GM21423 (cell line): Measurements from ENCODE around the gene TRUB2.
A peak's percentile ranks its signal among the peaks of the same experiment; 100 is the strongest.
"Not testable (repeated sequence)": the region's sequence is repeated elsewhere in the genome, so short reads cannot be mapped to it uniquely, and the experiment has no call there.

Source experiments
- ATAC-seq: cut with Tn5 transposase; IDR thresholded peaks from one replicate; pipeline ENCODE4 v1.9.1; 2021; ENCODE audit warnings: mild to moderate bottlenecking, moderate library complexity; ENCODE audit not compliant: unreplicated experiment

The TRUB2 gene

DNA sequence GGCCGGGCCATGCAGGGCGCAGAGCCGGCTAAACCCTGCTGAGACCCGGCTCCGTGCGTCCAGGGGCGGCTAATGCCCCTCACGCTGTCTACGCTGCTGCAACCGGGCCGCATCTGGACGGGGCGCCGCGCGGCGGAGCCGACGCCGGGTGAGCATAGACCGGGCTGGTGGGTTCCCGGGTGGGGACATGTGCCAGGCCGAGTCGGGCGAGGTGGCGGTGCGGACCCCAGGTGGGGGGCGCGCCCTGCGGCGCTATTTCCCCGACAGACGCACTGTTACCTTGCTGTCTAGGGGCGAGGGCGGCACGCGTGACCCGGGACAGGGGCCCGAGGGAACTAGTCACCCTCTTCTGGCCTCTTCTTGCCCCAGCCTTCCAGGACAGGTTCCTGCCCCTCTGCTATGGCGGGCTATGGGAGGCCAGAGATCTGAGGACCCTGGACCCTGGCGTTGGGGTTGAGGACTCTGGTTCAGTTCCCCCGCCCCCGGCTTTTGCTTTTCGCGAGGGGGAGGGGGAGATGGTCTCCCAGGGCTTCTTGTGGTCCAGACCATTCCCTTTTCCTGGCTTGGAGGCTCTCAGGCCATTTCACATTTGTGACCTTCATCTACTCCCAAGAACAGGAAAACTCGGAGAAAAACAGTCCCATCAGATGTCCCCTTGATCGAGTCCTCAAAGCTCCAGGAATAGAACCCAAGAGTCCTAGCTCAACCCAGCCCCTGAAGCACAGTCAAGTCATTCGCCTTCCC, 18.6 kb upstream of the TRUB2 start:
- no peak for ATAC-seq

DNA sequence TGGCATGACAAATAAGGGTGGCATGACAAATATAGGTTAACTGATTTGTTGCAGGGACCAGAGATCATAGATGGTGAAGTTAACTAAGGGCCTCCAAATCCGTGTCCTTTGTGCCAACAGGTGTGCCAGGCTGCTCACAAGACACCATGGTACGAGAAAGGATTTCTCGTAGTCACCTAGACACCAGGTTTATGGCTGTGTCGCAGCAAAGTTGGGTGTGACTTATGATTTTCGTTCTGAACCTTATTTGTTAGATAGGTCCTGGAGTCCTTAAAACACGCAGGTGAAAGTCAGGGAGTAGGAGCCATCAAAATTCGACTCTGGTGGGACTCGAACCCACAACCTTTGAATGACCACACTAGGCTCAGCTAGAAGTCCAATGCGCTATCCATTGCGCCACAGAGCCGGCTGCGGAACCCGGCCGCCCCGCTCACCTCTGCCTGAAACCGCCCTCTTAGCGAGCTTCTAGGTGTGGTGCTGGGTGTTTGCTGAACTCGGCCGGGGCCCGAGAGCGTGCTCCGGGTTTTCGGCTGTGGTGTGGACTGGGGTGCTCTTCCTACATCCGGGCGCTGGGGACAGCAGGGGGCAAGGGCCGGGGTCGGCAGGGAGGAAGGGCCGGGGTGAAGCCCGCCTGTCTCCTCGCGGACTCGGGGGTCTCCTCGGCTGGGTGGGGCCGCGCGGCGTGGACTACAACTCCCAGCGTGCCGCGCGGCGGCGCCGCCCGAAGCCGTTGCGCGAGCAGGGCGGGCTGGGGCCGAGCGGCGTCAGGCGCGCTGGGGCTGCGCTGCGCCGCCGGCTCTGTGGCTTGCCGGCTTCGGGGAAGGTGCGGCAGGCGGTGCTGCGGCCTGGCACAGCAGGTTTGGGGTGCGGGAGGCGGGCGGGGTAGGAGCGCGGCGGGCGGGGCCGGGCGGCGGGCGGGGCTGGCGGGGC, 17.8 kb upstream of the TRUB2 start, which contains the start of gene SLC27A4:
Gene SLC27A4 (plus strand): TSS at position 767 of the 930 bp plus-strand sequence. CDS start 2,606 bp downstream, outside the sequence.
- ATAC-seq = peak; percentile 79

DNA sequence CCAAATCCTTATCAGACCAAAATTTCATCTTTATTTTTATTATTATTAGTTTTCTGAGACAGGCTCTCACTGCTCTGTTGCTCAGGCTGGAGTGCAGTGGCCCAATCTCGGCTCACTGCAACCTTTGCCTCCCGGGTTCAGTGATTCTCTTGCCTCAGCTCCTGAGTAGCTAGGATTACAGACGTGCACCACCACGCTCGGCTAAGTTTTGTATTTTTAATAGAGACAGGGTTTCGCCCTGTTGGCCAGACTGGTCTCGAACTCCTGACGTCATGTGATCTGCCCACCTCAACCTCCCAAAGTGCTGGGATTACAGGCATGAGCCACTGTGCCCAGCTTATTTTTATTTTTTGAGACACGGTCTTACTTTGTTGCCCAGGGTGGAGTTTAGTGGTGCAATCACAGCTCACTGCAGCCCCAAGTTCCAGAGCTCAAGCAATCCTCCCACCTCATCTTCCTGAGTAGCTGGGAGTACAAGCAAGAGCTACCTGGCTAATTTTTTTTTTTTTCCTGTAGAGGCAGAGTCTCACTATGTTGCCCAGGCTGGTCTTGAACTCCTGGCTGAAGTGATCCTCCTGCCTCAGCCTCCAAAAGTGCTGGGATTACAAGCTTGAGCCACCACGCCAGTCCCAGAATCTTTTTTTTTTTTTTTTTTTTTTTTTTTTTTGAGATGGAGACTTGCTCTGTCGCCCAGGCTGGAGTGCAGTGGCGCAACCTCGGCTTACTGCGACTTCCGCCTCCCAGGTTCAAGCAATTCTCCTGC, 16.8 kb upstream of the TRUB2 start:
- ATAC-seq = not testable (repeated sequence)

DNA sequence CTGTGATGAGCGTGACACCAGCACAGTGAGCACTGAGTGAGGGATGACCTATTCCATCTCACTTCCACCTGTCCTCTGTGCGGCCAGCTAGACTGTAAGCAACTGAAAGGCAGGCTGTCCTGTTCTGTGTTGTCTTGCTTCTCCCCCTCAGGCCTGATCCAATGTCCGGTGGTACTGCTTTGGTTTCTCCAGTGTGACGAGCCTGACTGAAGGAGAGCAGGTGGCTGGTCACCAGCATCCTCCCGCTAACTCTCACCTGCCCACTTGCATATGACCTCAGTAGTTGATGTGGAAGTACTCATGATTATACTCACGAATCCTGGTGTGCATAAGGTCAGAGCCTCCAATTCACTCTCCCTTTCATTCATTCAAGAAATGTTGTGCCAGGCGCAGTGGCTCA, 15.7 kb upstream of the TRUB2 start:
- no peak for ATAC-seq

DNA sequence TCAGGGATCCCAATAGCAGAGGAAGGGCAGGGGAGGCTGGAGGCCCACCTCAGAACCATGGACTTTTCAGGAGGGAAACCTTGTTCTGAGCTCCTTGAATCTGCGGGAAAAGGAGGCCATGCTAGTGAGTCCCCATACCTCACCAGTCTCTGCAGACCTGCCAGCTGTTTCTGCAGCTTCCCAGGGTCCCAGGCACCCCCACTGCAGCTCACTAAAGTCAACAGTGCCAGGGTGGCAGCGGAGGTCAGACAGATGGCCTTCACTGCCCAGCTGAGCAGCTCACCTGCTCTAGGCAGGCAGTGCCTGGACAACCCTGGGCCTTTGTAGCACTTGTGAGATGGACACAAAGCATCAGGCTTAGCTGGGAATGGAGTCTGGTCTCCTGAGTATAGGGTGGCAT, 13.7 kb upstream of the TRUB2 start:
- no peak for ATAC-seq

DNA sequence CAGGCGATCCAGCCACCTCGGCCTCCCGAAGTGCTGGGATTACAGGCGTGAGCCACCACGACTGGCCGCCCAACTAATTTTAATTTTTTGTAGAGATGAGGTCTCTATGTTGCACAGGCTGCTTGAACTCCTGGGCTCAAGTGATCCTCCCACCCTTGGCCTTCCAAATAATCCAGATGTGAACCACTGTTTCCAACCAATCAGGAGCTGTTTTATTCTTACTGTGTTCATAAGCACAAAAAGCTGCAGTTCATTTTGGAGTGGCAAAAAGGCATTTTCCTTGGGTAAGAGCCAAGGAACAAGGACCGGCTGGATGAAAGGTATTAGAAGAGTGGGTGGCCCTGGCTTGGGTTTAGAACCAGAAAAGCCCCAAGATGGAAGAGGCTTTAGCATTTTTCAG, 12.9 kb upstream of the TRUB2 start:
- ATAC-seq = no peak

DNA sequence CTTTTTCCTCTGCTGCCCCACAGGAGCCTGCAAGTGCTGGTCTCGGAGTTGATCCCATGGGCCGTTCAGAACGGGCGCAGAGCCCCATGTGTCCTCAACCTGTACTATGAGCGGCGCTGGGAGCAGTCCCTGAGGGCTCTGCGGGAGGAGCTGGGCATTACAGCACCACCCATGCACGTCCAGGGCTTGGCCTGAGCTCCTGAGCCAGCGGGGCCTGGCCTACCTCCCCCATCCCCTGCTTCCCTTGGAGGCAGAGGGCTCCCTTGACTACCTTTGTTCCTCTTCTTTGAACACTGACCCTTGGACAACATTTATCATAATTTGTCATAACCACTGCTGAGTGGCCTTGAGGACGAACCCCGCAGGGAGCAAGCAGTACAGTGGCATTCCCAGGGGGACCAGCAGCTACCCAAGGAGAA, 11.2 kb upstream of the TRUB2 start:
- ATAC-seq = no peak

DNA sequence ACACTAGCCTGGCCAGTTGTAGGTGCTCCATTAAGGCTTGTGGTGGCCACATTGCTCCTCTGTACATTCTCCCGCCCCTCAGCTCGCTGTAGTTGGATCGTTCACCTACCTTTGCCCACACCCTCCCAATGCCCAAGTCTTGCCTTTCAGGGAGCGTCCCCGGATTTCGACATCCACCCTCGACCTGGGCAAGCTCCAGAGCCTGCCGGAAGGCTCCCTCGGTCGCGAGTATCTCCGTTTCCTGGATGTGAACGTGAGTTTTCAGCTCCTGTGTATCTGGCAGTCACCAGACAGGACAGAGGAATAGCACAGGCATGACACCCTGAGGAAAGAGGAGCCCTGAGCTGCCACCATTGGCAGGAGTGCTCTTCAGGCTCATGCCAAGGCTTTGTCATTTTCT, 3.4 kb upstream of the TRUB2 start:
- ATAC-seq = no peak

DNA sequence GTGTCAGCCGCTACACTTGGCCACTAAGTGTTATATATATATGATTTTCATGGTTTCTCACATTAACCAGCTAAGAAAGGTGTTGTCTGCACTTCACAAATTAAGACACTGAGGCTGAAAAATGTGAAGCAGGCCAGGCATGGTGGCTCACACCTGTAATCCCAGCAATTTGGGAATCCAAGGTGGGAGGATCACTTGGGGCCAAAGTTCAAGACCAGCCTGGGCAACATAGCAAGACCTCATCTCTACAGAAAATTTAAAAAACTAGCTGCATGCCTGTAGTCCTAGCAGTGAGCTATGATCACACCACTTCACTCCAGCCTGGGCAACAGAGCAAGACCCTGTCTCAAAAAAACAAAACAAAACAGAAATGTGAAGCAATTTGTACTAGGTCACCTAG, 2.2 kb upstream of the TRUB2 start:
- ATAC-seq = no peak

DNA sequence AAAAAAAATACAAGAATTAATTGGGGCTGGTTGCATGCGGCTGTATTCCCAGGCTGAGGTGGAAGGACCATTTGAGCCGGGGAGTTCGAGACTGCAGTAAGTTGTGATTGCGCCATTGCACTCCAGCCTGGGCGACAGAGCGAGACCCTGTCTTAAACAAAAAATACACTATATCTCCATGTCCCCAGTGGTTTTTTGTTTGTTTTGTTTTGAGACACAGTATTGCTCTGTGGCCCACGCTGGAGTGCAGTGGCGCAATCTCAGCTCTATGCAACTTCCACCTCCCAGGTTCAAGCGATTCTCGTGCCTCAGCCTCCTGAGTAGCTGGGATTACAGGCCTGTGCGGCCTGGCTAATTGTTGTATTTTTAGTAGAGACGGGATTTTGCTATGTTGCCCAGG, 1.5 kb upstream of the TRUB2 start:
- ATAC-seq = no peak

DNA sequence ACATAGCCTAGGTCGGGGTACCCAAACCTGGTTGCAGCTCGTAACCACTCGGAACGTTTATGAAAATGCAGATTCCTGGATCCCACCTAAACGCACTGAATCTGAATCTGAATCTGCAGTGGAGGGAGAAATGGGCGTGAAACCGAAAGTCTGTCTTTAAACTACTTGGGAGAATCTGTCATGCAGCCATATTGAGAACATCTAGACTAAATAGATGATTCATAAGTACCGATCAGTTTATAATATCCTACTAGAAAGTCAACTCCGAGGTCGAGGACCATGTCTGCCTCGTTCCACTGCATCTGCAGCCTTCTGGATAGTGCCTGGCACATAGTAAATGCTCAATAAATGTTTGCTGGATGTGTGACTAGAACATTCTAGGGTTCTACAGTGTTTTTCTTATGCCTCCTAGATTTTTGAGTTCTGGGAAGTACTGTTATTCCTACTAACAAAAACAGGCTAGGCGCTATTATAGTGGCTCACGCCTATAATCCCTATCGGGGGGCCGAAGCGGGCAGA, 1.0 kb upstream of the TRUB2 start:
- ATAC-seq = no peak

DNA sequence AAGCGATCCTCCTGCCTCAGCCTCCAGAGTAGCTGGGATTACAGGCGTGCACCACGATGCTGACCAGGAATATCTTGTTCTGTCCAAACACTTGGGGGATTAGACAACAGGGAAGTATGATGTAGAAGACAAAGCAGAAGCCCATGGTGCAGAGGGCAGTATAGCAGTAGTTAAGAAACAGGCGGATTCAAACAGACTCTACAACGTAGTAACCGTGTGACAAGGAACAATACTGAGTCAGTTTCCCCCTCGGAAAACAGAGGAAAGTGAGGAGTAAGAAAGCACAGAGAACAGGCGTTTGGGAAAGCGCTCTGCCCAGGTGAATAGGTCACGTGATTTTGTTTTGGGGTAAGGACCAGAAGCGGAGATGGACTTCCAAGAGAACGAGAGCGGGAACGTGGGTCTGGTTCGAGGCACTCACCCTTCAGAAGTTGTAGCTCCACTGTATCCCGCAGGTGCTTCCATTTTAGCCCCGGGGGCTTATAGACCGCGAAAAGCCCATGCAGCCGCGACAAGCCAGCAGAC, 306 bp downstream of the TRUB2 start:
- peak; percentile 15 for ATAC-seq

DNA sequence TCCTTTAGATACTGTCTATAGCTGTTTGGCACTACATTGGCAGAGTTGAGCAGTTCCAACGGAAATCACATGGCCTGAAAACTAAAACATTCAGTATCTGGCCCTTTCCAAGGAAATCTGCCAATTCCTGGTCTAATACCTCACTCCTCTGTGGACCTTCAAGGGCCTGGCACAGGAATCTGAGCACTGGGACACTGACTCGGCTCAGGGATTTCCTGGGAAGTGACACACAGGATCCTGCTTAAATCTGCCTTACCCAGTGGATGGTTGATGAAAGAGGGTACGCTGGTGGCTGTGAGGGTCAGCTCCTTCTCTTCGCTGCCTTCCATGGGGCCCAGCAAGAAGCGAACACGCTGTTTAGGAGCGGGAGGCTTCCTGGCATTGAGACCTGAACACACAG, 904 bp downstream of the TRUB2 start:
- ATAC-seq = no peak

DNA sequence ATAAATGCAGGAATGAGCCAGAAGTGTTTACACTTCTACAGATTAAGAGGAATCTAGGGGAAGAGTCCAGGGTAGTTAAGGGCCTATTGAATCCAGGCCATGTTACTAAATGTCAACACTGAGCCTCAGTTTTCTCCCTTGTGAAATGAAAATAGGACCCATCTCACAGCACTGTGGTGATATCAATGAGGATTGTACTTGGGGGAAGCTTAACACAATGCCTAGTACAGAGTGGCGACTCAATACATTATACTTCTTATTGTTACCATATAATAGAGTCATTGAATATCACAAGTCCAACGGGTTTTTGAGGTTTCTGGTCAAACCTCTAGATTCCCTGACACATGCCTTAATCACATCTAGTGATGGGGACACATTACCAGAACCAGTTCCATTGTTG, 4.6 kb downstream of the TRUB2 start:
- no peak for ATAC-seq

DNA sequence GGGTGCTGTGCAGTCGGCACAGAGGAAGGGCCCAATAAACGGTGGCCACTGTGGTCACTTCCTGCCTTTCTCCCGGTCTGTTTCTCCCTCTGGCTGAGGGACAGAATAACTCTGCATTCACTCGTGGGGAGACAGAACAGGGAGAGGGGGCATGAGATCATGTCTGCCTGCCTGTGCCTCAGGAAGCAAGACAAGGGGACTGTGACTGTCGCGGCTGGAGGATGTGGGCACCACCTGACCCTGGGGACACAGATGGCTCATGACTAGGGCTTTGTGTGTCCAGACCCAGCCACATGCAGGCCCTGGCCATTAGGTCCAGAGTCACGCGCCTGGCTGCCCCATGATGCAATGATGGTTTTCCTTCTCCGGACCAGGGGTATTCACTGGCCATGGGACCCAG, 5.8 kb downstream of the TRUB2 start:
- ATAC-seq = no peak

DNA sequence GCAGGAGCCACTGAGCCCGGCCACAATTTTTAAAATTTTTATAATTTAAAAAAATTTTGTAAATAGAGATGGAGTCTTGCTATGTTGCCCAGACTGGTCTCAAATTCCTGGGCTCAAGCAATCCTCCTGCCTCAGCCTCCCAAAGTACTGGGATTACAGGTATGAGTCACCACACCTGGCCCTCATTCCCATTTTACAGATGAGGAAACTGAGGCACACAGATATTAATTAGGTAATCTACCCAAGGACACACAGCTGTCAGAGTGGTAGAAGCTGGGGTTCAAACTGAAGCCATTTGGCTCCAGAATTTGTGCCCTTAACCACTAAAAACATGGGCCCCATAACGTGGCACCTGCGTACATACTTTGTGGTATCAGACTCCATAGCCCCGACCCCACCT, 7.5 kb downstream of the TRUB2 start:
- ATAC-seq = no peak

DNA sequence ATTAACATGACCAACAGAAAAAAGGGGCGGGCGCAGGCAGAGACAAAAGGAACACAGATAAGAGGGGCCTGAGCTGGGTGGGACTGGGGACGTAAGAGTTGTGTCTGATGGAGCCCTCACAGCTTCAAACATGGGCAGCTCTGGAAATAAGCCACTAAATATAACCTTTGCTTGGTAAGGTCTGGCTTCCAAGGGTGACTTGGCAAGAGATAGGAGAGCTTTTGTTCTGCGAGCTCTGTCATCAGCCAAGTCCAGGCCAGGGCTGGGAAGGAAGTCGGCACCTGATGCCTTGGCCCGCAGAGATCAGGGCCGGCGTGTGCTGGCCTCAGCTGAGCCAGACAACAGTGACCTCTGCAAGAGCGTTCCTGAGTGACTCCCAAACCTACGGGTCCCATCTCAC, 11.8 kb downstream of the TRUB2 start:
- no peak for ATAC-seq

DNA sequence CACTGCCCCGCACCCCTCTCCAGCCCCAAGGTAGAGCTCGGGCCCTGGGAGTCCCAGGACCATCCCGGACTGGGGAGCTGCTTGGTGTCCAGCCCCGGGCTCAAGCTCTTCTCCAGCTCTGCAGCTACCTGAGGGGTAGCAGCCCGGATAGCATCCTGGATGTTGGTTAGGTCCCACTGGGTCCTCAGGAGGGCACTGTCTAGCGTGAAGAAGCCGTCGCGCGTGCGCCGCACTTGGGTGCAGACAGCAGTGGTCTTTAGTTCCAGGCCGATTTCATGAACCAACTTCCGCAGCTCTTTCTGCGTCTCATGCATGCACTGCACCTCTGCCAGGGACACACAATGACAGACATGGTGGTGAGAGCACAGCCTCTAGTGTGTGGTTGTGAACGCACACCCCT, 12.7 kb downstream of the TRUB2 start:
- ATAC-seq = no peak

DNA sequence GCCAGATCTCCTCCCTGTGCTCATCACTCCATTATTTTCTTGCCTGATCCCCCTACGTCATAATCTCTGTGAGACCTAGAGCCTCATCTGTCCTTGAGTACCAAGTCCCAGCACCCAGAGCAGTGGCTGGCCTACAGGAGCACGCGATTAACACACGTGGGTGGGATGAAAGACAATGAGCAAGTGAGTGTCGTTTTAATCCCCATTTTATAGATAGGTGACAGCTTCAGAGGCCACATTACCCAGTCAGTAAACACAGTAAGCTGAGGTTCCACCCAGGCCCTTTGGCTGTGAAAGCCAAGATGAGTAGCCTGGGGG, 17.3 kb downstream of the TRUB2 start:
- ATAC-seq = no peak

DNA sequence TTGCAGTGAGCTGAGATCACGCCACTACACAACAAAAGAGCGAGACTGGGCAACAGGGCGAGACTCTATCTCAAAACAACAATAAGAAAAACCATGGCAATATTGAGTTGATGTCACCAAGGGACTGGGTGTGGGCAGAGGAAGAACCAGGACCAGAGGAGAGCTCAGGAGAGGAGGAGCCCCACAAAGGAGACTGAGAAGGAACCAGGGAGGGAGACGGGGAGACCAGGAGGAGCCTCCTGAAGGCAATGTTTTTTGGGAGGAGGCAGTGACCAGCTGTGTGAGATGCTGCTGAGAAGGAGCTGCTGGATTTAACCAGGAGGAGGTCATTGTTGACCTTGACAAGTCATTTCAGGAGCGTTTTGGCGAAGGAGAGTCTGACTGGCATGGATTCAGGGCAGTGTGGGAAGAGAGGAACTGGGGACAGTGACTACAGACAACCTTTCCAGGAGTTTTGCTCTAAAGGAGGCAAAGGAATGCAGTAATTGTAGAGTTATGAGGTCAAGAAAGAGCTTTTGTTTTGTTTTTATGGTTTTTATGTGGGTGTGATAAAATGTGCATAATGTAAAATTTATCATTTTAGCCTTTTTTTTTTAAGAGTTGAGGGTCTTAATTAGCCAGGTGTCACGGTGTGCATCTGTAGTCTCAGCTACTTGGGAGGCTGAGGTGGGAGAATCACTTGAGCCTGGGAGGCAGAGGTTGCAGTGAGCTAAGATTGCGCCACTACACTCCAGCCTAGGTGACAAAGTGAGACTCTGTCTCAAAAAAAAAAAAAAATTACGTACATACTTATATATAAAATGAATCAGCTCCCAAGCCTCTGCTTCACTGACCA, 17.9 kb downstream of the TRUB2 start:
- ATAC-seq = no peak
